Lower leg skin (tissue), 4 donors: ENCODE results near the gene ASZ1. TPM values are rescaled to one million over a fixed set of nuclear protein-coding genes. Genes with fewer than 3 reads are reported as not detected.

Source experiments
- DNase-seq, 2 donors: peaks; one replicate each; pipeline ENCODE4 v3.0.0-alpha.2; 2019; ENCODE audit warnings: low spot score in 2 of 2
- H3K4me3 ChIP-seq: fragments of 200-600 bp; sonication (generic); 2 replicates; pipeline ENCODE4 v1.5.1; 2017; ENCODE audit warnings: mild to moderate bottlenecking, low read depth; ENCODE audit not compliant: poor library complexity, severe bottlenecking
- CTCF ChIP-seq, 3 donors: fragments of 450-650 bp; IDR thresholded peaks; one replicate each; pipeline ENCODE4 v1.5.1; 2016; ENCODE audit warnings: antibody characterized with exemption in 3 of 3, mild to moderate bottlenecking in 3 of 3, moderate library complexity in 2 of 3
- POLR2A ChIP-seq, 2 donors: fragments of 450-650 bp; IDR thresholded peaks; one replicate each; pipeline ENCODE4 v1.6.1; 2016 to 2017; ENCODE audit warnings: antibody characterized with exemption in 2 of 2, mild to moderate bottlenecking in 1 of 2, moderate library complexity in 1 of 2
- WGBS, 2 donors: methylation state at CpG; one replicate each; pipeline ENCODE4 v1.1.5; 2018; 5-methylcytosine and 5-hydroxymethylcytosine counted together
- intact Hi-C: fragments of 100-400 bp; cut with DNase I; formaldehyde crosslinking; loops from one replicate; pipeline ENCODE4 v1.15.0; 2023; ENCODE audit warnings: low total_unique reads
- total RNA-seq, 4 donors: library from RNA; depleted of rRNA; stranded (reverse); fragments of >200 nt; gene quantifications; one replicate each; pipeline ENCODE4 v1.1.0, GENCODE V29; 2016

The ASZ1 gene
- total RNA-seq, 4 donors from 2014 or later = not detected

GRCh38 chr7:117375380-117375779, 51.9 kb downstream of the ASZ1 start:
- H3K4me3 ChIP-seq = no peak overlapping the region
- WGBS, 2 donors = 72 to 84% methylated on average over 2 of the region's 2 CpGs
- TF ChIP-seq POLR2A (IDR thresholded peaks at IDR 0.05) (no peak), CTCF (IDR thresholded peaks at IDR 0.05) (no peak)
- no peak for DNase-seq
- intact Hi-C loops = no loop called here

DNA sequence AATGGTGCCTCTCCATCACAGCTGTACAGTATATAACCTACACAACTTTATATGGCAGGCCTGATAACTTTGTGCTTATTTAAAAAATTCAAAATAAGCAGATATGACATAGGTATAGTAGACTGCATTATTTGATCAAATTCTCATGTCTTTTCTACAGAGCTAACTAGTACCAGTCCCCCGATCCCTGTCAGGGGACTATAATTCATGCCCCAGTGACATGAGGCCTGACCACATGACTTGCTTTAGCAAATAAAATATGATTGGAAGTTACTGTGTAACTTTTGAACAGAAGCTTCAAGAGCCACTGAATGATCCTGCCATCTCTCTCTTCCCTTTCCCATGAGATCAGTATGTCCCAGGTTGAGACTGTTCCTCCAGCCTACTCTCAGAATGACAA, 55.2 kb downstream of the ASZ1 start:
- H3K4me3 ChIP-seq = no peak overlapping the region
- WGBS, 2 donors = 83 to 90% methylated on average over 1 of the region's 1 CpG
- no peak for TF ChIP-seq POLR2A (IDR thresholded peaks at IDR 0.05)
- no peak for TF ChIP-seq CTCF (IDR thresholded peaks at IDR 0.05)
- intact Hi-C loops = no loop called here
- DNase-seq = no peak

GRCh38 chr7:117364339-117365080, 62.8 kb downstream of the ASZ1 start:
- intact Hi-C loops = no loop called here
- TF ChIP-seq CTCF (IDR thresholded peaks at IDR 0.05) (no peak), POLR2A (IDR thresholded peaks at IDR 0.05) (no peak)
- H3K4me3 ChIP-seq = no peak overlapping the region
- DNase-seq = no peak

DNA sequence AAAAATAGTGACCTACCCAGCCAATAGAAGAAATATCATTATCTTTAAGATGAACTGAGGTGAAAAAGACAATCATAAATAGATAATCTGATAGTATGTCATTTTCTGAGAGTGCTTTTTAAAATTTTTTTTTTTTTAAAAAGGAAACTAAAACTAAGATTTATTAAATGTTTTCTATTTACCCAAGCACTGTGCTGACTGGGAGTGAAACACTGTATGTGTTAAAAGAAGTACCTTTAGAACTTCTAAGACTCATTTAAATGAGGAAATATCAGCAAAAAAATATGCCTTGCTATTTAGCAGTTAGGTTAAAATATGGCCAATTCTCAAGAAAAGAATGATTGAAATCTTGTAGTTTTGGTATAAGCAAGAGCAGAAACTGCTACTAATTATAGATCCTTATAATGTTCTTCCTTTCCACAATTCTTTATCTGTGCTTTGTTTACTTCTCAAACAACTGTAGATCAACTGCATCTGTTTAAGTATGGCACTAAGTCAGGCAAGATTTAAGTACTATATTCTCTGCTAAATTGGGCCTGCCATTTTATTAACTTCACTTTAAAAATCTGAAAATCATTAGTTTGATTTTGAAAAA, 64.9 kb downstream of the ASZ1 start:
- DNase-seq = no peak
- no peak overlapping the region for H3K4me3 ChIP-seq
- TF ChIP-seq POLR2A (IDR thresholded peaks at IDR 0.05) (no peak), CTCF (IDR thresholded peaks at IDR 0.05) (no peak)
- intact Hi-C loops = no loop called here

- no peak for TF ChIP-seq POLR2A (IDR thresholded peaks at IDR 0.05)
- WGBS, 2 donors = 74 to 78% methylated on average over 1 of the region's 1 CpG
- H3K4me3 ChIP-seq = no peak overlapping the region
- intact Hi-C loops = no loop called here
- DNase-seq = no peak
Measured at GRCh38 chr7:117350027-117350426, 77.3 kb downstream of the ASZ1 start.

GRCh38 chr7:117349570-117349969, 77.7 kb downstream of the ASZ1 start:
- no peak for DNase-seq
- WGBS, 2 donors = 81 to 97% methylated on average over 2 of the region's 2 CpGs

More at GRCh38 chr7:117349570-117349969, 77.7 kb downstream of the ASZ1 start:
- TF ChIP-seq POLR2A (IDR thresholded peaks at IDR 0.05) (no peak), CTCF (IDR thresholded peaks at IDR 0.05) (no peak)
- intact Hi-C loops = no loop called here
- no peak overlapping the region for H3K4me3 ChIP-seq
